Mesenchymal stem cell (in vitro differentiated cells and primary cell): ENCODE measurements around the gene PTPRD.

Experiments
- DNase-seq: peaks from one replicate; pipeline ENCODE4 v3.0.0-alpha.2; 2013
- H2AFZ ChIP-seq: one replicate; pipeline ENCODE4 v1.6.1; 2013; ENCODE audit warnings: low read depth, mild to moderate bottlenecking, control low read depth, inconsistent platforms, low read length, moderate library complexity
- H2AK5ac ChIP-seq: 2 replicates; pipeline ENCODE4 v1.6.1; 2013; ENCODE audit warnings: low read length, moderate library complexity, mild to moderate bottlenecking, inconsistent platforms; ENCODE audit not compliant: severe bottlenecking
- H2BK120ac ChIP-seq: one replicate; pipeline ENCODE4 v1.6.1; 2013; ENCODE audit warnings: low read depth, mild to moderate bottlenecking, inconsistent platforms, low read length, moderate library complexity
- H2BK12ac ChIP-seq, 2 experiments: one replicate each; pipeline ENCODE4 v1.6.1; 2013; ENCODE audit warnings: inconsistent platforms in 2 of 2, low read length in 2 of 2, mild to moderate bottlenecking in 2 of 2, moderate library complexity in 2 of 2, control low read depth in 1 of 2
- H2BK15ac ChIP-seq: one replicate; pipeline ENCODE4 v1.6.1; 2013; ENCODE audit warnings: mild to moderate bottlenecking, low read depth, inconsistent platforms; ENCODE audit not compliant: poor library complexity, severe bottlenecking
- H2BK5ac ChIP-seq: 2 replicates; pipeline ENCODE4 v1.6.1; 2013; ENCODE audit warnings: low read depth, mild to moderate bottlenecking, low read length, control low read depth, inconsistent platforms; ENCODE audit not compliant: poor library complexity, severe bottlenecking
- H3K14ac ChIP-seq, 2 experiments: one replicate each; pipeline ENCODE4 v1.6.1; 2013; ENCODE audit warnings: inconsistent platforms in 2 of 2, low read length in 2 of 2, control low read depth in 1 of 2, mild to moderate bottlenecking in 1 of 2, moderate library complexity in 1 of 2
- H3K18ac ChIP-seq, 2 experiments: one replicate each; pipeline ENCODE4 v1.6.1; 2013; ENCODE audit warnings: inconsistent platforms in 2 of 2, low read length in 2 of 2, control low read depth in 1 of 2, low read depth in 1 of 2, mild to moderate bottlenecking in 1 of 2
- H3K23ac ChIP-seq, 2 experiments: one replicate each; pipeline ENCODE4 v1.6.1; 2013; ENCODE audit warnings: inconsistent platforms in 2 of 2, low read length in 2 of 2, mild to moderate bottlenecking in 2 of 2, moderate library complexity in 2 of 2, control low read depth in 1 of 2
- H3K27ac ChIP-seq: 2 replicates; pipeline ENCODE4 v1.5.1; 2013; ENCODE audit warnings: mild to moderate bottlenecking, moderate library complexity, low read length, control low read depth, inconsistent platforms; ENCODE audit not compliant: poor library complexity, severe bottlenecking
- H3K27me3 ChIP-seq, 2 experiments: 2 replicates each; pipeline versions ENCODE4 v1.6.1 to v1.7.0; 2013; ENCODE audit warnings: low read length in 2 of 2, mild to moderate bottlenecking in 2 of 2, moderate library complexity in 2 of 2, control low read depth in 1 of 2, inconsistent platforms in 1 of 2; ENCODE audit not compliant: control insufficient read depth in 1 of 2, insufficient read depth in 1 of 2
- H3K36me3 ChIP-seq, 2 experiments: 2 replicates each; pipeline versions ENCODE4 v1.6.1 to v1.7.0; 2013; ENCODE audit warnings: low read length in 2 of 2, control low read depth in 1 of 2, inconsistent platforms in 1 of 2, low read depth in 1 of 2, mild to moderate bottlenecking in 1 of 2; ENCODE audit not compliant: insufficient read depth in 2 of 2, control insufficient read depth in 1 of 2
- H3K4ac ChIP-seq, 2 experiments: one replicate each; pipeline ENCODE4 v1.6.1; 2013; ENCODE audit warnings: inconsistent platforms in 2 of 2, low read length in 2 of 2, mild to moderate bottlenecking in 2 of 2, moderate library complexity in 2 of 2, control low read depth in 1 of 2, low read depth in 1 of 2
- H3K4me1 ChIP-seq: 2 replicates; pipeline ENCODE4 v1.6.1; 2013; ENCODE audit warnings: low read depth, low read length, control low read depth; ENCODE audit not compliant: control insufficient read depth, insufficient read depth
- H3K4me2 ChIP-seq: 2 replicates; pipeline ENCODE4 v1.6.1; 2013; ENCODE audit warnings: low read length, mild to moderate bottlenecking, inconsistent platforms; ENCODE audit not compliant: poor library complexity, severe bottlenecking
- H3K4me3 ChIP-seq, 2 experiments: 2 replicates each; pipeline versions ENCODE4 v1.5.1 to v1.7.0; 2013; ENCODE audit warnings: low read length in 2 of 2, mild to moderate bottlenecking in 2 of 2, control low read depth in 1 of 2, low read depth in 1 of 2; ENCODE audit not compliant: insufficient read depth in 1 of 2
- H3K79me1 ChIP-seq: replicated peaks from 2 replicates; pipeline ENCODE4 v1.6.1; 2013; ENCODE audit warnings: mild to moderate bottlenecking, control low read depth, low read length, inconsistent platforms; ENCODE audit not compliant: poor library complexity, severe bottlenecking
- H3K9ac ChIP-seq: 2 replicates; pipeline ENCODE4 v1.7.0; 2013; ENCODE audit warnings: mild to moderate bottlenecking, low read length, moderate library complexity
- H3K9me3 ChIP-seq: 2 replicates; pipeline ENCODE4 v1.7.0; 2013; ENCODE audit warnings: mild to moderate bottlenecking, low read length; ENCODE audit not compliant: control insufficient read depth
- H4K8ac ChIP-seq: one replicate; pipeline ENCODE4 v1.6.1; 2013; ENCODE audit warnings: inconsistent platforms, mild to moderate bottlenecking, low read length, moderate library complexity
- H4K91ac ChIP-seq: one replicate; pipeline ENCODE4 v1.6.1; 2013; ENCODE audit warnings: mild to moderate bottlenecking, low read length, inconsistent platforms
- WGBS: methylation state at CpG from one replicate; pipeline ENCODE4 v1.1.7; 2013; ENCODE audit warnings: mixed read lengths; 5-methylcytosine and 5-hydroxymethylcytosine counted together

PTPRD gene

GRCh38 chr9:8660383-8660782 lies 1952.4 kb downstream of the PTPRD start:
- H3K4ac ChIP-seq, result no peak overlapping the region
- no peak overlapping the region for H3K4me2 ChIP-seq
- no peak overlapping the region for H4K8ac ChIP-seq
- no peak overlapping the region for H2BK5ac ChIP-seq
- no peaks in the 10 kb centered on the region for H3K9me3 ChIP-seq
- peak overlapping the region; percentile 46 for H3K27ac ChIP-seq
- H3K4me3 ChIP-seq, result no peak overlapping the region
- H2AK5ac ChIP-seq, result no peak overlapping the region
- H3K79me1 ChIP-seq, result peaks cover 7% of the 10 kb centered on the region
- H2AFZ ChIP-seq, result no peak overlapping the region
- no peak overlapping the region for H4K91ac ChIP-seq
- H2BK12ac ChIP-seq, result no peak overlapping the region
- H3K18ac ChIP-seq, result no peak overlapping the region
- H2BK120ac ChIP-seq, result no peak overlapping the region
- no peak overlapping the region for H3K23ac ChIP-seq
- no peak overlapping the region for H3K14ac ChIP-seq
- no peaks in the 10 kb centered on the region for H3K27me3 ChIP-seq
- H2BK15ac ChIP-seq, result no peak overlapping the region
- H3K9ac ChIP-seq, result no peak overlapping the region
- H3K4me1 ChIP-seq, result peaks cover 2% of the 10 kb centered on the region
- peak; percentile 41 for DNase-seq
- no peaks in the 10 kb centered on the region for H3K36me3 ChIP-seq

- H3K27me3 ChIP-seq, result no peaks in the 10 kb centered on the region
- no peak overlapping the region for H4K8ac ChIP-seq
- H3K79me1 ChIP-seq, result peaks cover 5% of the 10 kb centered on the region
- no peaks in the 10 kb centered on the region for H3K9me3 ChIP-seq
- H2BK120ac ChIP-seq, result no peak overlapping the region
- no peaks in the 10 kb centered on the region for H3K4me1 ChIP-seq
- H3K4me2 ChIP-seq, result no peak overlapping the region
- no peak overlapping the region for H3K4ac ChIP-seq
- H3K18ac ChIP-seq, result no peak overlapping the region
- H3K36me3 ChIP-seq, result no peaks in the 10 kb centered on the region
- no peak overlapping the region for H3K27ac ChIP-seq
- no peak overlapping the region for H2AK5ac ChIP-seq
- H3K9ac ChIP-seq, result no peak overlapping the region
- no peak overlapping the region for H2BK15ac ChIP-seq
- no peak overlapping the region for H3K14ac ChIP-seq
- no peak overlapping the region for H2AFZ ChIP-seq
- DNase-seq, result no peak
- no peak overlapping the region for H4K91ac ChIP-seq
- no peak overlapping the region for H3K4me3 ChIP-seq
- no peak overlapping the region for H2BK5ac ChIP-seq
- no peak overlapping the region for H2BK12ac ChIP-seq
- no peak overlapping the region for H3K23ac ChIP-seq
These were observed 1953.7 kb downstream of the PTPRD start for GRCh38 chr9:8659108-8659507.

- Histone ChIP-seq H3K27ac (no peak overlapping the region), H4K91ac (no peak overlapping the region)
- WGBS, result no CpG with 5 or more reads among the region's 2 CpGs
These were observed 1957.7 kb downstream of the PTPRD start for GRCh38 chr9:8655071-8655470.

GRCh38 chr9:8653855-8654254 lies 1958.9 kb downstream of the PTPRD start:
- Histone ChIP-seq H3K27me3 (no peaks in the 10 kb centered on the region), H3K4me3 (no peak overlapping the region), H2BK12ac (no peak overlapping the region), H3K27ac (no peak overlapping the region), H2AK5ac (no peak overlapping the region), H2BK120ac (no peak overlapping the region), H4K91ac (no peak overlapping the region), H2AFZ (no peak overlapping the region), H3K4me1 (no peaks in the 10 kb centered on the region), H3K18ac (no peak overlapping the region), H3K79me1 (peaks cover 8% of the 10 kb centered on the region), H2BK15ac (no peak overlapping the region), H3K4me2 (no peak overlapping the region), H3K9me3 (no peaks in the 10 kb centered on the region), H2BK5ac (no peak overlapping the region), H3K9ac (no peak overlapping the region), H3K23ac (no peak overlapping the region), H3K14ac (no peak overlapping the region), H3K36me3 (no peaks in the 10 kb centered on the region), H4K8ac (no peak overlapping the region), H3K4ac (no peak overlapping the region)
- 97% methylated on average over 1 of the region's 1 CpG for WGBS
- no peak for DNase-seq

More at GRCh38 chr9:8655071-8655470, 1957.7 kb downstream of the PTPRD start:
- Histone ChIP-seq H3K9ac (no peak overlapping the region), H3K23ac (no peak overlapping the region), H3K36me3 (no peaks in the 10 kb centered on the region), H2BK15ac (no peak overlapping the region), H3K9me3 (no peaks in the 10 kb centered on the region), H2BK12ac (no peak overlapping the region), H3K4ac (no peak overlapping the region), H2AFZ (no peak overlapping the region), H3K4me2 (no peak overlapping the region), H3K4me1 (no peaks in the 10 kb centered on the region), H2BK5ac (no peak overlapping the region), H2BK120ac (no peak overlapping the region), H3K79me1 (peaks cover 8% of the 10 kb centered on the region), H3K18ac (no peak overlapping the region), H3K4me3 (no peak overlapping the region), H2AK5ac (no peak overlapping the region), H3K27me3 (no peaks in the 10 kb centered on the region), H4K8ac (no peak overlapping the region), H3K14ac (no peak overlapping the region)
- no peak for DNase-seq
